Caco-2 (cell line): ENCODE data around the gene C8A. TPM values are rescaled to one million over a fixed set of nuclear protein-coding genes. Genes with fewer than 3 reads are reported as not detected.

ENCODE experiments used
- BruUV-seq: library from RNA; stranded (reverse); fragments of 400-500 nt; replicated peaks from 2 replicates; lab custom pipeline; 2021; lab: Mats Ljungman, UMichigan
- CTCF ChIA-PET: fragments of 300-600 bp; sonication (Branson Sonifier 250); formaldehyde crosslinking; loops from one replicate; lab custom pipeline; 2022; ENCODE audit warnings: antibody characterized with exemption; lab: Charles Lee
- POLR2A ChIA-PET: fragments of 300-600 bp; sonication (Branson Sonifier 250); formaldehyde crosslinking; loops from one replicate; lab custom pipeline; 2022; ENCODE audit warnings: antibody characterized with exemption; lab: Charles Lee
- DNase-seq, 2 experiments: peaks; one replicate each; pipeline versions ENCODE4 v3.0.0 to v3.0.0-alpha.2; 2020 to 2022
- H3K27me3 ChIP-seq: replicated peaks from 2 replicates; pipeline ENCODE4 v1.6.0; 2011; ENCODE audit warnings: low read length; ENCODE audit not compliant: control insufficient read depth, insufficient read depth
- H3K36me3 ChIP-seq: 2 replicates; pipeline ENCODE4 v1.5.1; 2011; ENCODE audit warnings: low read length; ENCODE audit not compliant: control insufficient read depth, insufficient read depth
- H3K4me1 ChIP-seq: fragments of 250-450 bp; sonication (Bioruptor Pico); 2 replicates; pipeline ENCODE4 v1.5.1; 2020; ENCODE audit warnings: mild to moderate bottlenecking
- H3K4me3 ChIP-seq: 2 replicates; pipeline ENCODE4 v1.5.1; 2011; ENCODE audit warnings: low read depth, mild to moderate bottlenecking, control low read depth, low read length
- H3K9me3 ChIP-seq: fragments of 250-450 bp; sonication (Bioruptor Pico); 2 replicates; pipeline ENCODE4 v1.5.1; 2020; ENCODE audit warnings: mild to moderate bottlenecking, moderate library complexity
- H3K27ac Mint-ChIP-seq: one replicate; pipeline ENCODE4 v1.8.0; 2022; ENCODE audit warnings: mixed read lengths; ENCODE audit not compliant: unreplicated experiment
- H3K27me3 Mint-ChIP-seq: one replicate; pipeline ENCODE4 v1.8.0; 2022; ENCODE audit warnings: mixed read lengths; ENCODE audit not compliant: insufficient read depth, unreplicated experiment
- H3K36me3 Mint-ChIP-seq: one replicate; pipeline ENCODE4 v1.8.0; 2022; ENCODE audit warnings: mild to moderate bottlenecking, mixed read lengths; ENCODE audit not compliant: insufficient read depth, unreplicated experiment
- H3K4me1 Mint-ChIP-seq: one replicate; pipeline ENCODE4 v1.8.0; 2022; ENCODE audit warnings: low read depth, mixed read lengths; ENCODE audit not compliant: unreplicated experiment
- H3K4me3 Mint-ChIP-seq: one replicate; pipeline ENCODE4 v1.8.0; 2022; ENCODE audit warnings: mild to moderate bottlenecking, moderate library complexity, mixed read lengths; ENCODE audit not compliant: unreplicated experiment
- H3K9me3 Mint-ChIP-seq: one replicate; pipeline ENCODE4 v1.8.0; 2022; ENCODE audit warnings: mixed read lengths; ENCODE audit not compliant: unreplicated experiment
- CTCF ChIP-seq, 2 experiments: fragments of 200-600 bp in 1 of 2; IDR thresholded peaks; 1 replicate in 1 of 2; 2 replicates in 1 of 2; pipeline versions ENCODE4 v1.5.1 to v1.8.0; 2011 to 2022; ENCODE audit warnings: antibody characterized with exemption in 1 of 2, control low read depth in 1 of 2, inconsistent platforms in 1 of 2, low read depth in 1 of 2, low read length in 1 of 2, mild to moderate bottlenecking in 1 of 2, moderate library complexity in 1 of 2; ENCODE audit not compliant: insufficient read depth in 1 of 2, severe bottlenecking in 1 of 2, unreplicated experiment in 1 of 2
- intact Hi-C: fragments of 100-400 bp; cut with micrococcal nuclease; formaldehyde crosslinking; loops from one replicate; pipeline ENCODE4 v1.10.0; 2022; ENCODE audit not compliant: unreplicated experiment
- total RNA-seq: library from RNA; stranded (reverse); gene quantifications from 2 replicates; pipeline ENCODE4 v1.2.3, GENCODE V29; 2022

Gene C8A
- total RNA-seq, 1 experiment from 2014 or later, result not detected

GRCh38 chr1:56894014-56894413 lies 39.4 kb downstream of the C8A start:
- H3K27me3 ChIP-seq, result no peaks in the 10 kb centered on the region
- BruUV-seq, result no TSS peak
- CTCF ChIA-PET, result no interaction called here
- H3K9me3 ChIP-seq, result no peaks in the 10 kb centered on the region
- no peaks in the 10 kb centered on the region for H3K4me1 ChIP-seq
- no peak overlapping the region for H3K27ac Mint-ChIP-seq
- no peak overlapping the region for H3K4me3 Mint-ChIP-seq
- no peaks in the 10 kb centered on the region for H3K36me3 Mint-ChIP-seq
- intact Hi-C loops, result no loop called here
- no peaks in the 10 kb centered on the region for H3K4me1 Mint-ChIP-seq
- no peaks in the 10 kb centered on the region for H3K9me3 Mint-ChIP-seq
- H3K36me3 ChIP-seq, result no peaks in the 10 kb centered on the region
- no peaks in the 10 kb centered on the region for H3K27me3 Mint-ChIP-seq
- no peak for DNase-seq
- POLR2A ChIA-PET, result no interaction called here
- no peak for TF ChIP-seq CTCF (IDR thresholded peaks at IDR 0.05; ENCODE audit: insufficient read depth in 1 of 2, low read depth in 1 of 2, low read length in 1 of 2, severe bottlenecking in 1 of 2, unreplicated experiment in 1 of 2)
- no peak overlapping the region for H3K4me3 ChIP-seq

DNA sequence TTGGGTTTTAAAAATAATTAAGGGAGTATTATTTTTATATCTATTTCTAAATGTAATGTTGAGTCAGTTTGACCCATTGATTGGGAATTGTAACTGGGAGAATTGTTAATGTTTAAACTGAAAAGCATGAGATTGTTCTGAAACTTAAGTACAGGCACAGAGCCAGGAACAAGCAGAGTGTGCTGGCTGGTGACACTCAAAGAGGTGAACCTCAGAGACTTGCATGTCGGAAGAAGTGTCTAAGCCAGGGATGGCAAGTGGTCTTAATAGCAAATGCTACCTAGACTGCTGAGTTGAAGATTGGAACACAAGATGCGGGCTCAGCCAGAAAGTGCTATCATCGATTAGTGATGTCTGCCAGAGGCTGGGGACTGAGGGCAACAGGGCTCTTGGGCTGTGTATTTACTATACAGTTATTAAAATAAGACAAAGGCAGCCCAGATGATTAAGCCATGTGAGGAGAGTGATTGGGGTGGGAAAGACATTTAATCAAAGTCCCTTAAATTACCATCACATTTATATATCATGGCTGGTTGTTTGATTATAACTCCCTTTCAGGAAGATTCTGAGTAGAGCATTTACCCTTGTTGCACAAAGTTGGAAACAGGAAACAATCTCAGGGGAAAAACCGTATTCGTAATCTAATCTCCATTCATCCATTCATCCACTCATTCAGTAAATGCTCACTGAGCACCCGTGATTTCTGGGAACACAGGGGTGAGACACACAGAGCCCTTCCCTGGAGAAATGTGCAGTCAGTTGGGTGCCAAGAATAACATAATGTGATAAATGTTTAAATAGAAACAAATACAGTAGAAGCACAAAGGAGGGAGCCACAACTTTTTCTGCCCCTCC lies 42.8 kb downstream of the C8A start:
- H3K27me3 Mint-ChIP-seq, result no peaks in the 10 kb centered on the region
- BruUV-seq, result no TSS peak
- no peak overlapping the region for H3K4me3 Mint-ChIP-seq
- Histone ChIP-seq H3K27me3 (no peaks in the 10 kb centered on the region), H3K36me3 (no peaks in the 10 kb centered on the region), H3K9me3 (no peaks in the 10 kb centered on the region), H3K4me1 (no peaks in the 10 kb centered on the region), H3K4me3 (no peak overlapping the region)
- no peaks in the 10 kb centered on the region for H3K36me3 Mint-ChIP-seq
- no peak for TF ChIP-seq CTCF (IDR thresholded peaks at IDR 0.05; ENCODE audit: insufficient read depth in 1 of 2, low read depth in 1 of 2, low read length in 1 of 2, severe bottlenecking in 1 of 2, unreplicated experiment in 1 of 2)
- ChIA-PET POLR2A (no interaction called here), CTCF (no interaction called here)
- intact Hi-C loops, result no loop called here
- H3K4me1 Mint-ChIP-seq, result no peaks in the 10 kb centered on the region
- no peak for DNase-seq
- H3K9me3 Mint-ChIP-seq, result no peaks in the 10 kb centered on the region
- H3K27ac Mint-ChIP-seq, result no peak overlapping the region

DNA sequence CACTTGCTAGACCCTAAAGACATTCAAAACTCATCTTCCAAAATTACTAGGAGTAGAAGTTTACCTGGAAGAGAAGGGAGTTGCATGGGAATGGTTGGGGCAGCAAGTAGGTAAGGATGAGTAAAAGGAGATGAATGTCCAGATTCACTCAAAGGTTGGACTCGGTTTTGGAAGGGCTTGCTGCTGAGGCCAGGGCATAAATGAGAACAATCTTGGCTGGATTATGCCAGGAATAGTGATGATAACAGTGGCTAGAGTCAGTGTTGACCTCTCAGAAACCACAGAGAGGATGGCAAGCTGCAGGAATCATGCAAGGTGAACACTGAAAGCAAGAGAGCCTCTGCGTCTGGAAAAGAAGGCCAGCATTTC lies 43.4 kb downstream of the C8A start:
- no peak overlapping the region for H3K27ac Mint-ChIP-seq
- ChIA-PET CTCF (interaction anchor here (0.7 kb wide), 1 partner anchor 121 kb away, joined by 3 read pairs; no protein-coding TSS in a partner anchor), POLR2A (no interaction called here)
- no peaks in the 10 kb centered on the region for H3K9me3 Mint-ChIP-seq
- no peaks in the 10 kb centered on the region for H3K27me3 Mint-ChIP-seq
- BruUV-seq, result no TSS peak
- no peaks in the 10 kb centered on the region for H3K9me3 ChIP-seq
- H3K36me3 ChIP-seq, result no peaks in the 10 kb centered on the region
- no peak for TF ChIP-seq CTCF (IDR thresholded peaks at IDR 0.05; ENCODE audit: insufficient read depth in 1 of 2, low read depth in 1 of 2, low read length in 1 of 2, severe bottlenecking in 1 of 2, unreplicated experiment in 1 of 2)
- intact Hi-C loops, result no loop called here
- DNase-seq, result no peak
- H3K4me3 Mint-ChIP-seq, result no peak overlapping the region
- H3K27me3 ChIP-seq, result no peaks in the 10 kb centered on the region
- no peaks in the 10 kb centered on the region for H3K4me1 ChIP-seq
- H3K4me3 ChIP-seq, result no peak overlapping the region
- no peaks in the 10 kb centered on the region for H3K36me3 Mint-ChIP-seq
- H3K4me1 Mint-ChIP-seq, result no peaks in the 10 kb centered on the region
